ENCODE results near the gene SETD2.

DNA sequence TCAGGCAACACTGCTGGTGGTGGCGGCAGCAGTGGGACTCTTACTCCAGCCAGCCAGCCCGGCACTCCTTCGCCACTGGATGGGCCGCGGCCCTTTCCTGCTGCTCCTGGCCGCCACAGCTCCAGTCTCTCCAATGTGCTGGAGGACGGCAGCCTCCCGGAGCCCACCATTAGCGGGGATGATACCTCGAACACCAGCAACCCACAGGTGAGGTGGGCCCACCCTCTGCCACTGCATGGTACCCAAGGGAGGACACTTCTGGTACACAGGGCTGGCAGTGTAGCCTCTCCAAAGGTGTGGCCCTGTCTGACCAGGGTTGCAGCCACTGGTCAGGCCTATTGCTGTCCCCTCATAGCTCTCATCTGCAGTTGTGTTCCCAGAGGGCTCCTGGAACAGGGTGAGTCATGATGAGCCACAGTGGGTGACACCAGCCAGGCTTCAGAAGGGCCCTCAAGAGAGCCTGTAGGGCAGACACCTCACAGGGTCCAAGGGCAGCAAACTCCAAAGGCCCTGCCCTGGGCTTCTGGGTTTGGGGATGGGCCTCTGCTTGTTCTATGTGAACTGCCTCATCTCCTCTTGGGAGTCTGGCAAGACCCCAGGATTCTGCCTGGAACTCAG lies 163.6 kb downstream of the SETD2 start:
- TF ChIP-seq, protein P1, sequence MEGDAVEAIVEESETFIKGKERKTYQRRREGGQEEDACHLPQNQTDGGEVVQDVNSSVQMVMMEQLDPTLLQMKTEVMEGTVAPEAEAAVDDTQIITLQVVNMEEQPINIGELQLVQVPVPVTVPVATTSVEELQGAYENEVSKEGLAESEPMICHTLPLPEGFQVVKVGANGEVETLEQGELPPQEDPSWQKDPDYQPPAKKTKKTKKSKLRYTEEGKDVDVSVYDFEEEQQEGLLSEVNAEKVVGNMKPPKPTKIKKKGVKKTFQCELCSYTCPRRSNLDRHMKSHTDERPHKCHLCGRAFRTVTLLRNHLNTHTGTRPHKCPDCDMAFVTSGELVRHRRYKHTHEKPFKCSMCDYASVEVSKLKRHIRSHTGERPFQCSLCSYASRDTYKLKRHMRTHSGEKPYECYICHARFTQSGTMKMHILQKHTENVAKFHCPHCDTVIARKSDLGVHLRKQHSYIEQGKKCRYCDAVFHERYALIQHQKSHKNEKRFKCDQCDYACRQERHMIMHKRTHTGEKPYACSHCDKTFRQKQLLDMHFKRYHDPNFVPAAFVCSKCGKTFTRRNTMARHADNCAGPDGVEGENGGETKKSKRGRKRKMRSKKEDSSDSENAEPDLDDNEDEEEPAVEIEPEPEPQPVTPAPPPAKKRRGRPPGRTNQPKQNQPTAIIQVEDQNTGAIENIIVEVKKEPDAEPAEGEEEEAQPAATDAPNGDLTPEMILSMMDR (IDR thresholded peaks at IDR 0.05) = no peak
- TF ChIP-seq POLR2A (IDR thresholded peaks at IDR 0.05) = no peak

Data from right lobe of liver (tissue), 4 donors.